ENCODE measurements around the gene SBNO1.
"Not testable (repeated sequence)": the region's sequence is repeated elsewhere in the genome, so short reads cannot be mapped to it uniquely, and the experiment has no call there.

The SBNO1 gene

GRCh38 chr12:123267991-123268843, 96.4 kb downstream of the SBNO1 start:
- DNase-seq: peak; percentile 80

GRCh38 chr12:123267335-123267920, 97.2 kb downstream of the SBNO1 start:
- no peak for DNase-seq

GRCh38 chr12:123266679-123267277, 97.9 kb downstream of the SBNO1 start:
- DNase-seq: no peak

GRCh38 chr12:123265851-123266678, 98.6 kb downstream of the SBNO1 start:
- DNase-seq: no peak

DNA sequence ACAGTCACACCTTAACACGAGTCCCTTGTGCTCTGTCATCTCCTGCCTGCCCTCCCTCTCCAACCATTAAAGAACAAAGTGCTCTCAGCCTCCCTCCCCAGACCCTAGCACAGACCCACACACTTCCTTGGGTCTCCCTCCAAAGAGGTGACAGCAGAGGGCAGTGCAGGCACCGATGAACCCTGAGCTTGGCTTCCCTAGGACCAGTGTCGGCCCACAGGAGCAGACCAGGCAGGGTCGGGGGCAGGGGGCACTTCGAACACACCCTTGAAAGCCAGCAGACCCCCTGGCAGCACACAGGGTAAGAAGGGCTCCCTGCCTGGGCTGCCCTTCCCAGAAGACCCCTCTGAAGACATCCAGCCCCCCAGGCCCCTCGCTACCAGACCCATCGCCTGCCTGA, 100.0 kb downstream of the SBNO1 start:
- DNase-seq: no peak

DNA sequence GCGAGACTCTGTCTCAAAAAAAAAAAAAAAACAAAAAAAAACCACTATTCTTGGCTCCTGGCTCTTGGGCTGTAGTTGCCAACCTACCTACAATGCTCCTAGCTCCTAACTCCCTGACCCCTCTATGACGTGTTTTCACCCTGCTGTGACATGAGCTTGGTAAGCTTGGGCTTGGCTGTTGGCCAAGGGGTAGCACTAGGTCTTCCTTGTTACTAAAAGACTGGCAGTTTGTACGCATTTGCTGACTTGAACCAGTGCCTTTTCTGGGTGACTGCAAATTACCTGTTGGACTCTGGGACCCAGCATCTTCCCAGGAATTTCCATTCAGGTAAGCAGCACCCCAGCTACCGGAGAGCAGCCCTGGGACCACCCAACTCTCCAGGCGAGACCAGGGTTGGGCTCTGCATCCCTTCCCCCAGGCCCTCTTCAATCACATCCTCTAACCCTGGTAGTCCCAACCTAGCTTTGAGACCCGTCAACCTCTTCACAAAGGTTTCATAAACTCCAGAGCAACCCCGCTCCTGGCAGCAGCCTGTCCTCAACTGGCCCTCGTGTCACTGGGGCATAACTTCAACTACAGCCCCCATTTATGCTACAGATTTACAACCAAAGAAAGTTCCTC, 101.3 kb downstream of the SBNO1 start:
- no peak for DNase-seq

DNA sequence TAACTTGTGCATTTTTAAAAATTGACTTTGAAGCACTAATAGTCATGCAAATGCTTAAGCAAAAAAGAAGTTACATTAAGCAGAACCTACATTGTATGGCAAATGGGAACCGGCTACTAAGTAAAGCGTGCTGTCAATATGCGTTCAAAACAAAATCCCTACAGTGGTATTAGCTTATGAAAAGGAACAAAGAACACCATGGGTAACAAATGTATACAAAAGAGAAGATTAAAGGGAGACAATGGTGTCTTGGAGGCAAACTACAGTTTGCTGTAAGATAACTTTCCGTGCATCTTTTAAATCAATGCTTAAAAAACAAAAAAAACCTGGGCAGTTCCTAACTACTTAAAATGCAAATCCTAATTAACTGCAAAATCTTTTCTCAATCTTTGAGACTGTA, 103.5 kb downstream of the SBNO1 start:
- DNase-seq: no peak

DNA sequence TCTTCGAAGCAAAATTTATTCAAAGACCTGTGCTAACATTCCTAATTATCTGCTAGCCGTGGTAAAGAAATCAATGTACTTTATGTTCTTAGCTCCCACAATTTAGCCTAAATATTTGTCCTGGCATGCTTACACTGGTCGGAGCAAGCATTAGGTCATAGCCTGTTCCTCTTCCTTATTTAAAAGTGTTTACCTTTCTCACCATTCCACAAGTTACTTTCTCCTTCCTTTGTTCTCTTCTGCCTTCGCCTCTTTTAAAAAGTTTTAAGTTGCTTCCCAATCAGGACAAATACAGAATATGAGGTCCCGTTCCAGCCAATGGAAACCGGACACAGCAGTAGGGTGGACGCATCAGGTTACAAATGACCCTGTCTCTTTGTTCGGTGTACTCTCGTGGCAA, 104.6 kb downstream of the SBNO1 start:
- DNase-seq: no peak

DNA sequence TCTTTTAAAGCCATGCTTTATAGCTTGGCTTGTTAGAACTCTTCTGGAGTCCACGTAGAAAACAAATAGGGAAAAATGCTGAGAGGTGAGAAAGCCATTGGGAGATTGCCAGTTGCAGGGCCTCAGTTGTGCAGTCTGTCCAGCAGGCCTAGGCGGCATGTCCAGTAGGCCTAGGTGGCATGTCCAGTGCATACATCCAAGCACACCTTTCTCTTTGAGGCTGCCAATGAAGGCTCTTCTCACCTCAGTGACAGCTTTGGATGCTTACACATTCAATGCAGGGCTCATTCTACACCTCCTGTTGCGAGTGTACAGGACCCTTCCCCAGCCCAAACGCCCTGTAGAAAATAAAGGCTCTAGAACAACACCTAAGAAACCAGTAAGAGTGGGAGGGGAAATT, 106.1 kb downstream of the SBNO1 start:
- no peak for DNase-seq

DNA sequence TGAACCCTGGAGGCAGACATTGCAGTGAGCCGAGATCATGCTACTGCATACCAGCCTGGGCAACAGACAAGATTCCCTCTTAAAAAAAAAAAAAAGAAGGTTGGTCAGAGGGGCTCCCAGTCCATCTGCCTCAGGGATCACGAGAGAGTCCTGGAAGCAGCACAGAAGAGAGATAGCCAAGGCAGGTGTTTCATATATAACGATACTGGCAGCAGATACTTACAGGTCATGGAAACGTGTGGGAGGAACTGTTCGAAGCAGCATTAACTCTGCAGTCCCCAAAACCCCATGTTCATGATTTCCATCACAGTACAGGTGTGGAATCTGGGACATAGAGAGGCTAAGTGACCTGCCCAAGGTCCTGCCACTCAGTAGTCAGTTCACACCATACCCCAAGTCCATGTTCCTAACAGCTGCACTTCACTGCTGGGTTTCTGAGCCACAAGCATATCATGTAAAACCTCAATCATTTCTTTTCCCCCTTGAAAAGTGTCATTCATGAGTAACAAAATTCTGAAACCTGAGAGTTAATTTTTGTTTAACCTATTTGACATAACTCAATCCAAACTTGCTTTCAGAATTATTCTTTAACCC, 109.7 kb downstream of the SBNO1 start:
- no peak for DNase-seq

- DNase-seq: no peak
These were observed 110.8 kb downstream of the SBNO1 start for GRCh38 chr12:123253641-123254459.

DNA sequence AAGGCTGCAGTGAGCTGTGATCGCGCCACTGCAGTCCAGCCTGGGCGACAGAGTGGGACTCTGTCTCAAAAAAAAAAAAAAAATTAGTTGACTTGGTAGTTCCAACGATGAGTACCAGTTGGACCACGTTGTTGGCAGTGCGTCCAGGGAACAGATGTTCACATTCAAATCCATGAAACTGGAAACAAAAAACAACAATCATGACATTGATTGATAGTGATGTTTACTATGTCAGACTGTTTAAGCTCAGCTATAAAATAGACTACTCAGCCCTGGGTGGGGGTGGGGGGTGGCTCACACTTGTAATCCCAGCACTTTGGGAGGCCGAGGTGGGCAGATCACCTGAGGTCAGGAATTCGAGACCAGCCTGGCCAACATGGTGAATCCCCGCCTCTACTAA, 112.3 kb downstream of the SBNO1 start:
- not testable (repeated sequence) for DNase-seq

- DNase-seq: no peak
These were observed 113.1 kb downstream of the SBNO1 start for GRCh38 chr12:123251403-123252076.

- no peak for DNase-seq
These were observed 113.9 kb downstream of the SBNO1 start for GRCh38 chr12:123250471-123251383.

GRCh38 chr12:123248996-123249741, 115.5 kb downstream of the SBNO1 start:
- not testable (repeated sequence) for DNase-seq

- not testable (repeated sequence) for DNase-seq
These were observed 116.5 kb downstream of the SBNO1 start for GRCh38 chr12:123248129-123248528.

DNA sequence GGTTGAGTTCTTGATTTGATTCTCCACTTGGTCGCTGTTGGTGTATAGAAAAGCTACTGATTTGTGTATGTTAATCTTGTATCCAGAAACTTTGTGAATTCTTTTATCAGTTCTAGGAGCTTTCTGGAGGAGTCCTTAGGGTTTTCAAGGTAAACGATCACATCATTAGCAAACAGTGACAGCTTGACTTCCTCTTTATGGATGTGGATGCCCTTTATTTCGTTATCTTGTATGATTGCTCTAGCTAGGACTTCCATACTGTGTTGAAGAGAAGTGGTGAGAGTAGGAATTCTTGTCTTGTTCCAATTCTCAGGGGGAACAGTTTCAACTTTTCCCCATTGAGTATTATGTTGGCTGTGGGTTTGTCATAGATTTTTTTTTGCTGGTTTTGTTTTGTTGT, 119.0 kb downstream of the SBNO1 start:
- no peak for DNase-seq

GRCh38 chr12:123243671-123244262, 120.9 kb downstream of the SBNO1 start:
- no peak for DNase-seq

All from SHP77 treated with DMSO at 0.1 percent for 48 hours (cell line).